Caki2 (cell line): ENCODE results near the gene VANGL1. TPM values are rescaled to one million over a fixed set of nuclear protein-coding genes. Genes with fewer than 3 reads are reported as not detected.

Source experiments
- DNase-seq: peaks from one replicate; pipeline ENCODE4 v3.0.0-alpha.2; 2015; ENCODE audit warnings: low read depth
- in situ Hi-C: cut with HindIII; loops from 2 replicates; pipeline ENCODE4 v1.10.0; 2016; ENCODE audit warnings: low sequenced_read_pairs, low pct_unique_long_range_greater_than_20kb, mixed read lengths
- total RNA-seq: library from RNA; depleted of rRNA; stranded (reverse); fragments of >200 nt; shearing (Covaris generic); gene quantifications from 2 replicates; pipeline ENCODE4 v1.2.3, GENCODE V29; 2014; ENCODE audit warnings: low replicate concordance

Gene VANGL1
- total RNA-seq, 1 experiment from 2014 or later: 3.6 TPM

- in situ Hi-C loops: no loop called here
- DNase-seq: no peak
Observed at GRCh38 chr1:115658646-115659045, 16.9 kb downstream of the VANGL1 start.

GRCh38 chr1:115660151-115660550, 18.4 kb downstream of the VANGL1 start:
- DNase-seq: no peak
- in situ Hi-C loops: no loop called here

- DNase-seq: no peak
- in situ Hi-C loops: no loop called here
Observed at GRCh38 chr1:115661157-115661556, 19.4 kb downstream of the VANGL1 start.

GRCh38 chr1:115665319-115666096, 23.7 kb downstream of the VANGL1 start:
- no peak for DNase-seq
- in situ Hi-C loops: no loop called here

GRCh38 chr1:115666206-115666605, 24.4 kb downstream of the VANGL1 start:
- DNase-seq: no peak
- in situ Hi-C loops: no loop called here

GRCh38 chr1:115666702-115667101, 24.9 kb downstream of the VANGL1 start:
- in situ Hi-C loops: no loop called here
- no peak for DNase-seq

- in situ Hi-C loops: no loop called here
- no peak for DNase-seq
Observed at GRCh38 chr1:115668579-115668978, 26.8 kb downstream of the VANGL1 start.

GRCh38 chr1:115669002-115669673, 27.4 kb downstream of the VANGL1 start:
- in situ Hi-C loops: no loop called here
- no peak for DNase-seq

- in situ Hi-C loops: no loop called here
- DNase-seq: no peak
Observed at GRCh38 chr1:115669886-115670285, 28.1 kb downstream of the VANGL1 start.

- no peak for DNase-seq
- in situ Hi-C loops: no loop called here
Observed at GRCh38 chr1:115670476-115671175, 28.9 kb downstream of the VANGL1 start.

GRCh38 chr1:115671176-115671934, 29.6 kb downstream of the VANGL1 start:
- peak; percentile 30 for DNase-seq

GRCh38 chr1:115672224-115673009, 30.6 kb downstream of the VANGL1 start:
- DNase-seq: no peak
- in situ Hi-C loops: no loop called here

More at GRCh38 chr1:115671176-115671934, 29.6 kb downstream of the VANGL1 start:
- in situ Hi-C loops: no loop called here

GRCh38 chr1:115676498-115677181, 34.9 kb downstream of the VANGL1 start:
- no peak for DNase-seq
- in situ Hi-C loops: no loop called here

- DNase-seq: peak; percentile 72
Observed at GRCh38 chr1:115677182-115677555, 35.4 kb downstream of the VANGL1 start.

GRCh38 chr1:115677565-115677964, 35.8 kb downstream of the VANGL1 start:
- no peak for DNase-seq
- in situ Hi-C loops: no loop called here

More at GRCh38 chr1:115677182-115677555, 35.4 kb downstream of the VANGL1 start:
- in situ Hi-C loops: no loop called here

- no peak for DNase-seq
- in situ Hi-C loops: no loop called here
Observed at GRCh38 chr1:115678141-115678540, 36.4 kb downstream of the VANGL1 start.

GRCh38 chr1:115679141-115679611, 37.4 kb downstream of the VANGL1 start:
- in situ Hi-C loops: no loop called here
- peak; percentile 58 for DNase-seq
